Measurements from ENCODE around the gene TCF20.
A peak's percentile ranks its signal among the peaks of the same experiment; 100 is the strongest.

The TCF20 gene

DNA sequence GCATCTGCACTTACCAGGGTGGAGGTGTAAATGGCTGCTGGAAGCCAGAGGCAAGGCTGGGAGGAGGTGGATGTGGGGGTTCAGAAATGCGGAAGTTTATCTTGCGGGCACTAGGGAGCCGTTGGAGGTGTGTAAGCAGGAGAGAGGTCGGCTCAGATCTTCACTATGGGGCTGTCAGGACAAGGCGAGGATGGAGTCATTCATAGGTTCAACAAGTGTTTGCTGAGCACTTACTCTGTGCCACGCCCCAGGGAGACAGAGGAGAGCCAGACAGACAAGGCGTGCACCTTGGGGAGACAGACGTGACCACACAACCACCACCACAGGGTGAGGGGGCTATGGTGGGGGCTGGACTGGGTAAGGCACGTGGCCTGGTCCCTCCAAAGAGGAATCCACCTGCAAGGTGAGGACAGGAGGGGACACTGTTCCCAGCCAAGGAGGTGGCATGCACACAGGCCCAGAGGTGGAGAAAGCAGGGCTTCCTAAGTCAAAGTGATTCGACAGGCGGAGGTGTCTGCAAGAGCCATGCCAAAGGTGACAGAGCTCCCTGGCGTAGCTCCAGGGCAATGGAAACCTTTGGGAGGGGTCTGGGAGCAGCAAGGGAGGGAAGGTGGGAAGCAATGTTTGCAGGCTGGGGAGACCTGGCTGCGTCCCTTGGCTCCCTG is 30.8 kb upstream of the TCF20 start:
- no peak for DNase-seq (ENCODE audit: low read depth, low spot score)
- H3K27ac ChIP-seq: no peak overlapping the region

DNA sequence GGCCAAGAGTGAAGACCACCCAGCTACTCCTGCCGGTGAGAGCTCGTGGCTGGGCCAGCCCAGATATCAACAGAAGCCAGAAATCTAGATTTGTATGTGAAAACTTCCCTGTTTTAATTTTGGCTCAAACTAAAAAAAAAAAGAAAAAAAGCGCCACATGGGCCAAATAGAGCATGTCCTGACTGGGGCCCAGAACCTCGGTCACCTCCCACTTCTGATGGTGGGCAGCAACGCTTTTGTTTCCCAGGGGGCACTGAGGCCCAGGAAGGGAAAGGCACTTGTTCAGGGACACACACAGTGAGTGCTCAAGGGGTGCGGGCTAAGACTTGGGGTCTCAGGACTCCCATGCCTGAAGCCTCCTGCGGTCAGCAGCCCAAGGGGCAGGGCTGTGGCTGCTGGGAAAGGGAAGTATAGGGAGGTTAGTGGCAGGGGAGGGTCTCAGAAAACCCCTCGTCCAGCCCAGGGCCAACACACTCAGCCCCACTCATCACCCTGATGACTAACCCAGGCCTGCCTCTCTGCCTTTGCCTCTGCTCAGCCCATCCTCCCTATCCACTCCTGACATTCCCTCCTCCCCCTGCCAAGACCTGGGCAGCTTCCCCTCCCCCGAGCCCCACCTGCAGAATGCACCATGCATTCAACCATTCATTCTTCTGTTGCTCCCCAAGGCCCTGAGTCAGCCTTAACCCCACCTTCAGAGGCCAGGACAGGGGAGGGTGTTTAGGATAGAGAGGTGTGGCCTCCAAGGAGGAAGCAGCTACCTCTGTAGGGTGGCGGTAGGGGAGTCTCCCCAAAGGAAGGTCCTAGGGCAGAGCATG is 30.0 kb upstream of the TCF20 start:
- DNase-seq (ENCODE audit: low read depth, low spot score): peak; percentile 84
- H3K27ac ChIP-seq: no peak overlapping the region

- DNase-seq (ENCODE audit: low read depth, low spot score): no peak
- H3K27ac ChIP-seq: no peak overlapping the region
These were observed 29.3 kb upstream of the TCF20 start for GRCh38 chr22:42299586-42300258.

DNA sequence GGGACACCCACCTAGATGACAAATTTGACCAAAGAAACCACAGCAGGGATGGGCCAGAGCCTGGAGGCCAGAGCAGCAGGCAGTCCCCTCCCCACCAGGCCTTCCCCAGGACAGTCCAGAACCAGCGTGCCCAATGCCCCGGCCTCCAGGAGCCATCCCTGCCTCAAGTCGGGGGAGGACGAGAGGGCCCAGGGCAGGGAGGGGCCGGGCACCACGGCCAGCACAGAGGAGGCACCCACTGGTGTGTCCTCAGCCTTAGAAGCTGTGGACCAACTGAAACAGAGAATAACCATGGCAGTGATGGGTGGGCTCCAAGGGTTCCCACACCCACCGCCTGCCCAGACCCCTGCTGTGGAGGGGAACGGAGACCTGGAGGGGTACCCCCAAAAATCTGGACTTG is 28.3 kb upstream of the TCF20 start:
- DNase-seq (ENCODE audit: low read depth, low spot score): no peak
- no peak overlapping the region for H3K27ac ChIP-seq

- no peak overlapping the region for H3K27ac ChIP-seq
- DNase-seq (ENCODE audit: low read depth, low spot score): no peak
These were observed 27.3 kb upstream of the TCF20 start for GRCh38 chr22:42297778-42298177.

DNA sequence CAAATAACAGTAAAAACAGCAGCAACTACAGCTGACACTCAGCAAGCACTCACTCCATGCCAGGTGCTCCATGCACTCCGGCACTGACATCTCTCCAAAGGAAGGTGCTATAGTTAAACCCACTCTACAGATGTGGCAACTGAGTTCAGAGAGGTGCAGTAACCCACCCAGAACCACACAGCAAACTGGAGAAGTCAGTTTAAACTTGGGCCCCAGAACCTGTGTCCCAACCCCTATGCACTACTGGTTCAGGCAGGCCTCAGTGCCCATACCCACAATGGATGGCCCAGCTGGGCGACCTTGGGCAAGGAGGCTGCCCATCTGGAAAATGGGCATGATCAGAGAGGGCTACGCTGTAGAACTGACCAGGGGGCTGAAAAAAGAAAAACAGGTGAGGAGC is 26.4 kb upstream of the TCF20 start:
- no peak overlapping the region for H3K27ac ChIP-seq
- DNase-seq (ENCODE audit: low read depth, low spot score): no peak

- DNase-seq (ENCODE audit: low read depth, low spot score): no peak
- no peak overlapping the region for H3K27ac ChIP-seq
These were observed 26.0 kb upstream of the TCF20 start for GRCh38 chr22:42296381-42296853.

DNA sequence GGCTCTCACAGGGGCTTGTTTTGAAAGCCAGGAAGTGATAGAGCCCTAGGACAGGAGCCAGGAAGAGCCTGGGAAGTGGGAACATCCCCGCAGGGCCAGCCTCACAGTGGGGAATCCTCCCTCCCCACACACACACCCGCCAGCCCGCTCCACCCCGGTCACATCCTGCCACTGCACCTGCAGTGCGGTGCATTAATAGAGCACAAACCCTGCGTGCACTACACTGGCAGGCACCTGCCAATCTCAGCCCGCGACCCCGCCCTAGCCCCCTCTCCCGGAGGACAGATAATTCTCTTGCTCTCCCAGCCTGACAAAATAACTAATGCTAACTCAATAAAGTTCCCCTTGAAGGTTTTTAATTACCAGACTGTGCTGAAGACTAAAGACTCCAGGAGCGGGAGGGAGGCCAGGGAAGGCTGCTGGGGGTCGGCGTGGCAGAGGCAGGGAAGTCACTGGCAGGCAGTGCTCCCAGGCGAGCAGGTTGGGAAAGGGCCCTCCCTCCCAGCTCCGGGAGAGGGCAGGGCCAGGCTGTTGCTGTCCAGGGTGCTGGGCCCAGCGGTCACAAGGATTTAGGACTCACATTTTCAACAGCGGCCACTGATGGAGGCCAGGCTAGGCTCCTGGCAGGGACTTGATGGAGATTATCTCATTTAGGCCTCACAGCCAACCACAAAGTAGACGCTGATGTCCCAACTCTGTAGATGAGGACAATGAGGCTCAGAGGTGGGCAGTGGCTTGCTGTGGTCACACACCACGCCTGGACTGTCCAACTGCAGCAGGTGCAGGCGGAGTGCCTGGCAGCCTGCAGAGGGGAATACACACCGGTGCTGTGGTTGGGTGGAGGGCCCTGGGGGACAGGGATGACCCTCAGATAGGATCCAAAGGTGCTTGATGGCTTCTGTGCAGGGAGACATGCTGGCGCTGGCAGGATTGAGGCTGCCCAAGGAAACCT is 23.9 kb upstream of the TCF20 start:
- no peak for DNase-seq (ENCODE audit: low read depth, low spot score)
- H3K27ac ChIP-seq: no peak overlapping the region

GRCh38 chr22:42292732-42293520 is 22.5 kb upstream of the TCF20 start:
- H3K27ac ChIP-seq: no peak overlapping the region

DNA sequence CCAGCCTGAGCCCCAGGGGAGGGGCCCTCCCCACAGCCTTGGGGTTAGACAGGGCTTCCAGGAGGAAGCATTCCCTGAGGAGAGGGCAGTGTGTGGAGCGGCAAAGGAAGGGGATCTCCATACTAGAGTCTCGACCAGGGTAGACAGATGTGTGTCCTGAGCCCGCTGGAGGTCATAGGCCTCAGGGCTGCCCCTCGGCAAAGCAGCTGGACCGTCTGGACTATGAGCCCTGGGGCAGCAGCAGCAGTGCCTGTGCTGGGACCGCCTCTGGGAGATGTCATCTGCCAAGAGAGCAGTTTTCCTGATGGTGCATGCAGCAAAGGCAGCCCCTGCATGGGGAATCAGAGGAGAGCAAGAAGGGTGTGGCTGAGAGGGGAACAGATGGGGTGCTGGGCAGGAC is 20.8 kb upstream of the TCF20 start:
- no peak overlapping the region for H3K27ac ChIP-seq
- no peak for DNase-seq (ENCODE audit: low read depth, low spot score)

More at GRCh38 chr22:42292732-42293520, 22.5 kb upstream of the TCF20 start:
- DNase-seq (ENCODE audit: low read depth, low spot score): no peak

GRCh38 chr22:42289671-42290541 is 19.5 kb upstream of the TCF20 start:
- no peak for DNase-seq (ENCODE audit: low read depth, low spot score)
- no peak overlapping the region for H3K27ac ChIP-seq

- H3K27ac ChIP-seq: no peak overlapping the region
- DNase-seq (ENCODE audit: low read depth, low spot score): peak; percentile 24
These were observed 18.3 kb upstream of the TCF20 start for GRCh38 chr22:42288791-42289190.

DNA sequence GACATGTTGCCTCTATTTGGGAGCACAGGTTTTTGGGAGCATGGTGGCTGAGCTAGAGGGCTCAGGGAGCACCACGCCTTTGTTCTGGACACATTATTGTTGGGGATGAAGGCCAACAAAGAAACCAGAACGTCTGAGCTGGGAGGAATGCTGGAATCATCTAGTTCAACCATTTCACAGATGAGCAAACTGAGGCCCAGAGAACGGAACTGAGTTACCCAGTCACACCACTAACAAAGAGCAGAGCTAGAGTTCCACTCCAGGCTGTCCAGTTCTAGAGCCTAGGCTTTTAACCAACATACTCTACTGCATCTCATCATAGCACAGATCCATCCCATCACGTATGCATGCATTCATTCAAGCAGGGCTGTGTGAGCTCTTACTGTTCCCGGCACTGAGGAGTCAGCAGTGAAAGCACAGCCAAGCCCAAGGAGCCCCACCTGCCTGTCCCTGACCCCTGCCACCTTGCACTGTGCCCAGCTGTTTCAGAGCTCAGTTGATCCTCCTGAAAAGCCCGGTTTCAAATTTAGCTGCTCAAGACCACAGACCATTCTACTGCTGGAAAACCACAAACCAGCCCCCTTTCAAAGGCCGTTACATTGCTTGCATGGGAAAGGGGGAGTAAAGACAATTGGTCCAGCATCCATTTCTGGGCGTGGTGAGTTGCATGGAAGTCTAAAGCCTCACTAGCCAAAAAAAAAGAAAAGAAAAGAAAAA is 16.9 kb upstream of the TCF20 start:
- no peak overlapping the region for H3K27ac ChIP-seq

GRCh38 chr22:42286205-42286604 is 15.8 kb upstream of the TCF20 start:
- DNase-seq (ENCODE audit: low read depth, low spot score): no peak

More for the DNA sequence above, 16.9 kb upstream of the TCF20 start:
- DNase-seq (ENCODE audit: low read depth, low spot score): no peak

GRCh38 chr22:42285604-42286003 is 15.2 kb upstream of the TCF20 start:
- DNase-seq (ENCODE audit: low read depth, low spot score): no peak
- no peak overlapping the region for H3K27ac ChIP-seq

More at GRCh38 chr22:42286205-42286604, 15.8 kb upstream of the TCF20 start:
- H3K27ac ChIP-seq: no peak overlapping the region

DNA sequence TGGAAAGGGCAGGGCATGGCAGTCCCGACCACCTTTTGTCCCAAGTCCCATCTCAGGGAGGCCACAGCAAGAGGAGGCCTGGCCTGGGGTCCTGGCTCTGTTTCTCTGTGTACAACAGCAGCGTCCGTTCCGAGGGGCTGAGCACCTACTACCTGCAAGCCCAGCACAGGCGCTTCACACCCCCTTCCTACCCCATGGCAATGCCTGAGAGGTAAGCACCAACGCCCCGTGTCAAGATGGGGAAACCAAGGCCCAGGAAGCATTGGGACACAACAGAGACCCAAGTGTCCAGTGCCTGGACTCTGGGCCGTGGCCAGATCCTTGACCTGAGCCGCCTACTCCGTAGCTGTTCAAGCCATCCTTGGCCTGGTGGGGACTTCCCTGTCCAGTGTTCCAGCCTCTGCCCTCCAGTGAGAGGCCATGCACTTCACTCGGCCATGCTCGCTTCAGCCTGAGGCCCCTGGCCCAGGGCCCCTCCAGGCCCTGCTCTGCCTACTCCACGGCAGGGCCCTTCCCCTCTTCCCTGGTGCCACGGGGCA is 14.3 kb upstream of the TCF20 start:
- no peak for DNase-seq (ENCODE audit: low read depth, low spot score)
- no peak overlapping the region for H3K27ac ChIP-seq

- H3K27ac ChIP-seq: no peak overlapping the region
- no peak for DNase-seq (ENCODE audit: low read depth, low spot score)
These were observed 13.7 kb upstream of the TCF20 start for GRCh38 chr22:42284202-42284591.

Measured in epithelial cell of prostate (primary cell).